Measurements from ENCODE around the gene SPRYD3.
"Not testable (repeated sequence)": the region's sequence is repeated elsewhere in the genome, so short reads cannot be mapped to it uniquely, and the experiment has no call there.

The SPRYD3 gene

GRCh38 chr12:53096089-53096741 is 17.0 kb upstream of the SPRYD3 start:
- ChIA-PET POLR2A (interaction anchor here (3.9 kb wide), 1 partner anchor 16 kb away, joined by 16 read pairs; the partner anchor contains the start of gene SPRYD3), CTCF (interaction anchor here (1.3 to 14.5 kb wide), 3 partner anchors 11 to 28 kb away, joined by 3 to 361 read pairs (median 26); no protein-coding TSS in a partner anchor)
- Histone ChIP-seq H3K4me3 (ENCODE audit: control insufficient read depth in 1 of 7, extremely low read depth in 1 of 7, insufficient read depth in 4 of 7, low read depth in 2 of 7, low read length in 6 of 7) (no peak overlapping the region), H3K36me3 (ENCODE audit: control insufficient read depth in 4 of 4, insufficient read depth in 4 of 4, low read length in 3 of 4) (no peaks in the 10 kb centered on the region), H3K27ac (ENCODE audit: insufficient read depth in 1 of 2, low read depth in 1 of 2, low read length in 2 of 2, poor library complexity in 1 of 2, severe bottlenecking in 2 of 2) (no peak overlapping the region), H3K27me3 (replicated peaks in 2 of 5; ENCODE audit: control insufficient read depth in 4 of 5, insufficient read depth in 5 of 5, low read length in 4 of 5) (no peaks in the 10 kb centered on the region), H3K4me1 (ENCODE audit: control extremely low read depth in 1 of 4, control insufficient read depth in 4 of 4, insufficient read depth in 4 of 4, low read length in 3 of 4) (peaks cover 2 to 39% (median 32%) of the 10 kb centered on the region in 4 experiments), H3K9me3 (ENCODE audit: control extremely low read depth in 1 of 5, control insufficient read depth in 4 of 5, insufficient read depth in 2 of 5, low read depth in 1 of 5, low read length in 4 of 5) (no peaks in the 10 kb centered on the region)
- 97% methylated on average over 9 of the region's 11 CpGs for WGBS (ENCODE audit: insufficient coverage)
- no peak for DNase-seq

GRCh38 chr12:53095596-53095895 is 16.4 kb upstream of the SPRYD3 start:
- no CpG with 5 or more reads among the region's 3 CpGs for WGBS (ENCODE audit: insufficient coverage)
- peaks cover 2 to 39% (median 32%) of the 10 kb centered on the region in 4 experiments for H3K4me1 ChIP-seq (ENCODE audit: control extremely low read depth in 1 of 4, control insufficient read depth in 4 of 4, insufficient read depth in 4 of 4, low read length in 3 of 4)
- H3K9me3 ChIP-seq (ENCODE audit: control extremely low read depth in 1 of 5, control insufficient read depth in 4 of 5, insufficient read depth in 2 of 5, low read depth in 1 of 5, low read length in 4 of 5); H3K27me3 ChIP-seq (replicated peaks in 2 of 5; ENCODE audit: control insufficient read depth in 4 of 5, insufficient read depth in 5 of 5, low read length in 4 of 5); H3K36me3 ChIP-seq (ENCODE audit: control insufficient read depth in 4 of 4, insufficient read depth in 4 of 4, low read length in 3 of 4); DNase-seq; H3K27ac ChIP-seq (ENCODE audit: insufficient read depth in 1 of 2, low read depth in 1 of 2, low read length in 2 of 2, poor library complexity in 1 of 2, severe bottlenecking in 2 of 2); H3K4me3 ChIP-seq (ENCODE audit: control insufficient read depth in 1 of 7, extremely low read depth in 1 of 7, insufficient read depth in 4 of 7, low read depth in 2 of 7, low read length in 6 of 7): not testable (repeated sequence)
- CTCF ChIA-PET = interaction anchor here (1.3 to 14.5 kb wide), 2 partner anchors 10 to 28 kb away, joined by 3 to 361 read pairs; no protein-coding TSS in a partner anchor
- POLR2A ChIA-PET = interaction anchor here (1.7 kb wide), 1 partner anchor 16 kb away, joined by 6 read pairs; the partner anchor contains the start of gene SPRYD3

- H3K4me3 ChIP-seq (ENCODE audit: control insufficient read depth in 1 of 7, extremely low read depth in 1 of 7, insufficient read depth in 4 of 7, low read depth in 2 of 7, low read length in 6 of 7); H3K27ac ChIP-seq (ENCODE audit: insufficient read depth in 1 of 2, low read depth in 1 of 2, low read length in 2 of 2, poor library complexity in 1 of 2, severe bottlenecking in 2 of 2); DNase-seq; H3K36me3 ChIP-seq (ENCODE audit: control insufficient read depth in 4 of 4, insufficient read depth in 4 of 4, low read length in 3 of 4); H3K9me3 ChIP-seq (ENCODE audit: control extremely low read depth in 1 of 5, control insufficient read depth in 4 of 5, insufficient read depth in 2 of 5, low read depth in 1 of 5, low read length in 4 of 5); H3K27me3 ChIP-seq (replicated peaks in 2 of 5; ENCODE audit: control insufficient read depth in 4 of 5, insufficient read depth in 5 of 5, low read length in 4 of 5): not testable (repeated sequence)
- peaks cover 2 to 39% (median 32%) of the 10 kb centered on the region in 4 experiments for H3K4me1 ChIP-seq (ENCODE audit: control extremely low read depth in 1 of 4, control insufficient read depth in 4 of 4, insufficient read depth in 4 of 4, low read length in 3 of 4)
- ChIA-PET CTCF (interaction anchor here (1.3 to 14.5 kb wide), 3 partner anchors 9 to 27 kb away, joined by 3 to 361 read pairs (median 6); no protein-coding TSS in a partner anchor), POLR2A (interaction anchor here (1.7 kb wide), 1 partner anchor 16 kb away, joined by 6 read pairs; the partner anchor contains the start of gene SPRYD3)
- 100% methylated on average over 1 of the region's 5 CpGs for WGBS (ENCODE audit: insufficient coverage)
These were observed 15.8 kb upstream of the SPRYD3 start for GRCh38 chr12:53094796-53095595.

GRCh38 chr12:53094394-53094787 is 15.2 kb upstream of the SPRYD3 start:
- no peaks in the 10 kb centered on the region for H3K27me3 ChIP-seq (replicated peaks in 2 of 5; ENCODE audit: control insufficient read depth in 4 of 5, insufficient read depth in 5 of 5, low read length in 4 of 5)
- 96% methylated on average over 6 of the region's 6 CpGs for WGBS (ENCODE audit: insufficient coverage)
- H3K36me3 ChIP-seq (ENCODE audit: control insufficient read depth in 4 of 4, insufficient read depth in 4 of 4, low read length in 3 of 4) = no peaks in the 10 kb centered on the region
- ChIA-PET CTCF (interaction anchor here (1.2 to 14.5 kb wide), 3 partner anchors 8 to 26 kb away, joined by 4 to 361 read pairs (median 6); no protein-coding TSS in a partner anchor), POLR2A (interaction anchor here (1.7 kb wide), 1 partner anchor 15 kb away, joined by 6 read pairs; the partner anchor contains the start of gene SPRYD3)
- H3K4me1 ChIP-seq (ENCODE audit: control extremely low read depth in 1 of 4, control insufficient read depth in 4 of 4, insufficient read depth in 4 of 4, low read length in 3 of 4) = peaks cover 2 to 39% (median 31%) of the 10 kb centered on the region in 4 experiments
- no peak for DNase-seq
- H3K27ac ChIP-seq (ENCODE audit: insufficient read depth in 1 of 2, low read depth in 1 of 2, low read length in 2 of 2, poor library complexity in 1 of 2, severe bottlenecking in 2 of 2) = no peak overlapping the region
- H3K9me3 ChIP-seq (ENCODE audit: control extremely low read depth in 1 of 5, control insufficient read depth in 4 of 5, insufficient read depth in 2 of 5, low read depth in 1 of 5, low read length in 4 of 5) = no peaks in the 10 kb centered on the region
- H3K4me3 ChIP-seq (ENCODE audit: control insufficient read depth in 1 of 7, extremely low read depth in 1 of 7, insufficient read depth in 4 of 7, low read depth in 2 of 7, low read length in 6 of 7) = no peak overlapping the region

- POLR2A ChIA-PET = interaction anchor here (1.7 kb wide), 1 partner anchor 15 kb away, joined by 6 read pairs; the partner anchor contains the start of gene SPRYD3
- no peaks in the 10 kb centered on the region for H3K9me3 ChIP-seq (ENCODE audit: control extremely low read depth in 1 of 5, control insufficient read depth in 4 of 5, insufficient read depth in 2 of 5, low read depth in 1 of 5, low read length in 4 of 5)
These were observed 14.7 kb upstream of the SPRYD3 start for GRCh38 chr12:53093777-53094393.

GRCh38 chr12:53091756-53092155 is 12.6 kb upstream of the SPRYD3 start:
- CTCF ChIA-PET = interaction anchor here (1.7 to 14.5 kb wide), 2 partner anchors 13 to 24 kb away, joined by 9 to 361 read pairs; partner anchors contain the start of gene SPRYD3

More at GRCh38 chr12:53093777-53094393, 14.7 kb upstream of the SPRYD3 start:
- DNase-seq = peak in 2 of 3 donors; percentile 27 to 29
- Histone ChIP-seq H3K27ac (ENCODE audit: insufficient read depth in 1 of 2, low read depth in 1 of 2, low read length in 2 of 2, poor library complexity in 1 of 2, severe bottlenecking in 2 of 2) (no peak overlapping the region), H3K4me3 (ENCODE audit: control insufficient read depth in 1 of 7, extremely low read depth in 1 of 7, insufficient read depth in 4 of 7, low read depth in 2 of 7, low read length in 6 of 7) (no peak overlapping the region), H3K4me1 (ENCODE audit: control extremely low read depth in 1 of 4, control insufficient read depth in 4 of 4, insufficient read depth in 4 of 4, low read length in 3 of 4) (peaks cover 2 to 34% (median 26%) of the 10 kb centered on the region in 4 experiments), H3K36me3 (ENCODE audit: control insufficient read depth in 4 of 4, insufficient read depth in 4 of 4, low read length in 3 of 4) (no peaks in the 10 kb centered on the region), H3K27me3 (replicated peaks in 2 of 5; ENCODE audit: control insufficient read depth in 4 of 5, insufficient read depth in 5 of 5, low read length in 4 of 5) (no peaks in the 10 kb centered on the region)
- WGBS (ENCODE audit: insufficient coverage) = 90% methylated on average over 5 of the region's 6 CpGs
- CTCF ChIA-PET = interaction anchor here (0.9 to 14.5 kb wide), 4 partner anchors 9 to 26 kb away, joined by 4 to 361 read pairs (median 5); no protein-coding TSS in a partner anchor

More at GRCh38 chr12:53091756-53092155, 12.6 kb upstream of the SPRYD3 start:
- no peak overlapping the region for H3K27ac ChIP-seq (ENCODE audit: insufficient read depth in 1 of 2, low read depth in 1 of 2, low read length in 2 of 2, poor library complexity in 1 of 2, severe bottlenecking in 2 of 2)
- POLR2A ChIA-PET = no interaction called here
- H3K9me3 ChIP-seq (ENCODE audit: control extremely low read depth in 1 of 5, control insufficient read depth in 4 of 5, insufficient read depth in 2 of 5, low read depth in 1 of 5, low read length in 4 of 5) = no peaks in the 10 kb centered on the region
- no peak overlapping the region for H3K4me3 ChIP-seq (ENCODE audit: control insufficient read depth in 1 of 7, extremely low read depth in 1 of 7, insufficient read depth in 4 of 7, low read depth in 2 of 7, low read length in 6 of 7)
- WGBS (ENCODE audit: insufficient coverage) = 100% methylated on average over 1 of the region's 6 CpGs
- DNase-seq = no peak
- H3K36me3 ChIP-seq (ENCODE audit: control insufficient read depth in 4 of 4, insufficient read depth in 4 of 4, low read length in 3 of 4) = no peaks in the 10 kb centered on the region
- no peaks in the 10 kb centered on the region for H3K27me3 ChIP-seq (replicated peaks in 2 of 5; ENCODE audit: control insufficient read depth in 4 of 5, insufficient read depth in 5 of 5, low read length in 4 of 5)
- peaks cover 0 to 13% (median 6%) of the 10 kb centered on the region in 4 experiments for H3K4me1 ChIP-seq (ENCODE audit: control extremely low read depth in 1 of 4, control insufficient read depth in 4 of 4, insufficient read depth in 4 of 4, low read length in 3 of 4)
